Measurements from ENCODE around the gene PALD1.

PALD1 gene

DNA sequence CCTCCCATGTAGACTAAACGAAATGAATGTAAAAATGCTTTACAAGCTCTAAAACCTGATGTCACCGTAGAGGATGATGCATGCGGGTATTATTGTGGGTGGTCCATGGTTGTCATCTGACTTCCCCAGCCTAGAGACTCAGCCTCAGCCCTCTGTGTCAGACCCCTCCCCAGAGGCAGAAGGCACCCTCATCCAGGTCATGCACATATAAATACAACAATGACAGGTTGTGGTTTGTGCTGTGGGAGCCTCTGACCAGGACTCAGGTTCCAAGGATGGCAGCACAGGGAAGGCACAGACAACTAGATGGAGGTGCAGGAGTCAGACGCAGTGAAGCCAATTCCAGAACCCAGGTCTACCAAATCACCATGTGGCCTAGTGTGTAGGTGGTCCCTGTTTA lies 33.8 kb upstream of the PALD1 start:
- no peak for TF ChIP-seq CTCF (IDR thresholded peaks at IDR 0.05; ENCODE audit: insufficient read depth, missing control alignments)
- FAIRE-seq (no peak), DNase-seq (ENCODE audit: insufficient read length, low spot score) (no peak)

- FAIRE-seq (no peak), DNase-seq (ENCODE audit: insufficient read length, low spot score) (no peak)
- no peak for TF ChIP-seq CTCF (IDR thresholded peaks at IDR 0.05; ENCODE audit: insufficient read depth, missing control alignments)
Measured at GRCh38 chr10:70445718-70446657, 32.6 kb upstream of the PALD1 start.

GRCh38 chr10:70448236-70448635 lies 30.3 kb upstream of the PALD1 start:
- TF ChIP-seq CTCF (IDR thresholded peaks at IDR 0.05; ENCODE audit: insufficient read depth, missing control alignments), result no peak
- no peak for FAIRE-seq
- DNase-seq (ENCODE audit: insufficient read length, low spot score), result no peak

- TF ChIP-seq CTCF (IDR thresholded peaks at IDR 0.05; ENCODE audit: insufficient read depth, missing control alignments), result no peak
- DNase-seq (ENCODE audit: insufficient read length, low spot score), result no peak
- no peak for FAIRE-seq
Measured at GRCh38 chr10:70455213-70455630, 23.3 kb upstream of the PALD1 start.

- no peak for FAIRE-seq
- DNase-seq (ENCODE audit: insufficient read length, low spot score), result no peak
- no peak for TF ChIP-seq CTCF (IDR thresholded peaks at IDR 0.05; ENCODE audit: insufficient read depth, missing control alignments)
Measured at GRCh38 chr10:70456164-70456563, 22.4 kb upstream of the PALD1 start.

GRCh38 chr10:70457759-70458305 lies 20.7 kb upstream of the PALD1 start:
- no peak for TF ChIP-seq CTCF (IDR thresholded peaks at IDR 0.05; ENCODE audit: insufficient read depth, missing control alignments)
- no peak for DNase-seq (ENCODE audit: insufficient read length, low spot score)
- no peak for FAIRE-seq

All from D721Med (cell line).